HG03135 (cell line): Measurements from ENCODE around the gene INCA1.

ENCODE experiments used
- ATAC-seq: cut with Tn5 transposase; IDR thresholded peaks from one replicate; pipeline ENCODE4 v1.9.1; 2021; ENCODE audit warnings: mild to moderate bottlenecking, moderate library complexity; ENCODE audit not compliant: unreplicated experiment

INCA1 gene

GRCh38 chr17:4949321-4950074 lies 47.8 kb downstream of the INCA1 start:
- peak; percentile 34 for ATAC-seq

GRCh38 chr17:4948931-4949320 lies 48.4 kb downstream of the INCA1 start:
- ATAC-seq: peak; percentile 35

GRCh38 chr17:4948166-4948930 lies 49.0 kb downstream of the INCA1 start, which contains the start of gene PFN1:
Gene PFN1, minus strand, starts transcription at chr17:4948530. Its CDS starts 136 bp downstream, at chr17:4948394.
- ATAC-seq: peak; percentile 17

GRCh38 chr17:4947411-4948165 lies 49.7 kb downstream of the INCA1 start:
- ATAC-seq: no peak

GRCh38 chr17:4947010-4947410 lies 50.3 kb downstream of the INCA1 start:
- ATAC-seq: no peak

- ATAC-seq: no peak
These were observed 50.9 kb downstream of the INCA1 start for GRCh38 chr17:4946312-4946976.

GRCh38 chr17:4945944-4946280 lies 51.4 kb downstream of the INCA1 start:
- no peak for ATAC-seq

- ATAC-seq: no peak
These were observed 52.0 kb downstream of the INCA1 start for GRCh38 chr17:4945176-4945943.

- no peak for ATAC-seq
These were observed 52.7 kb downstream of the INCA1 start for GRCh38 chr17:4944554-4945175.

- ATAC-seq: no peak
These were observed 53.2 kb downstream of the INCA1 start for GRCh38 chr17:4944163-4944553.

- ATAC-seq: no peak
These were observed 54.4 kb downstream of the INCA1 start for GRCh38 chr17:4942760-4943508.

- ATAC-seq: no peak
These were observed 56.1 kb downstream of the INCA1 start for GRCh38 chr17:4941319-4941610.

- ATAC-seq: no peak
These were observed 56.6 kb downstream of the INCA1 start for GRCh38 chr17:4940555-4941318.

GRCh38 chr17:4939796-4940554 lies 57.3 kb downstream of the INCA1 start, which contains the start of the genes RNF167 and SLC25A11:
Gene RNF167, plus strand, starts transcription at chr17:4940268. Its CDS starts 642 bp downstream, at chr17:4940910.
Gene SLC25A11, minus strand, starts transcription at chr17:4940046. Its CDS starts 136 bp downstream, at chr17:4939910.
- peak; percentile 72 for ATAC-seq

GRCh38 chr17:4939546-4939795 lies 57.9 kb downstream of the INCA1 start:
- ATAC-seq: peak; percentile 1

GRCh38 chr17:4938688-4939545 lies 58.4 kb downstream of the INCA1 start:
- ATAC-seq: no peak
